CD14-positive monocyte (primary cell): Measurements from ENCODE around the gene G6PC2. TPM values are rescaled to one million over a fixed set of nuclear protein-coding genes. Genes with fewer than 3 reads are reported as not detected.

ENCODE experiments used
- DNase-seq, 3 donors: peaks; one replicate each; pipeline ENCODE4 v3.0.0-alpha.2; 2011 to 2022
- H2AFZ ChIP-seq: 2 replicates; pipeline ENCODE4 v1.6.0; 2012; ENCODE audit warnings: mild to moderate bottlenecking, low read depth, low read length, inconsistent platforms; ENCODE audit not compliant: insufficient read depth, poor library complexity, severe bottlenecking
- H3K27ac ChIP-seq, 2 donors: 1 replicate in 1 of 2; 2 replicates in 1 of 2; pipeline ENCODE4 v1.5.1; 2012 to 2013; ENCODE audit warnings: low read length in 2 of 2, control low read depth in 1 of 2, inconsistent platforms in 1 of 2, low read depth in 1 of 2, mild to moderate bottlenecking in 1 of 2
- H3K27me3 ChIP-seq, 2 donors: one replicate each; pipeline versions ENCODE4 v1.6.0 to v1.6.1; 2011 to 2013; ENCODE audit warnings: low read length in 2 of 2; ENCODE audit not compliant: control insufficient read depth in 2 of 2, insufficient read depth in 2 of 2
- H3K36me3 ChIP-seq, 2 donors: replicated peaks in 1 of 2; 1 replicate in 1 of 2; 2 replicates in 1 of 2; pipeline versions ENCODE4 v1.5.1 to v1.6.1; 2012 to 2013; ENCODE audit warnings: low read length in 2 of 2, control low read depth in 1 of 2, inconsistent platforms in 1 of 2, mild to moderate bottlenecking in 1 of 2; ENCODE audit not compliant: insufficient read depth in 2 of 2, control insufficient read depth in 1 of 2
- H3K4me1 ChIP-seq, 2 donors: 1 replicate in 1 of 2; 2 replicates in 1 of 2; pipeline versions ENCODE4 v1.5.1 to v1.6.1; 2012 to 2013; ENCODE audit warnings: low read length in 2 of 2, control low read depth in 1 of 2, inconsistent platforms in 1 of 2, mild to moderate bottlenecking in 1 of 2, moderate library complexity in 1 of 2; ENCODE audit not compliant: insufficient read depth in 2 of 2, control insufficient read depth in 1 of 2
- H3K4me2 ChIP-seq: replicated peaks from 2 replicates; pipeline ENCODE3; 2012; ENCODE audit warnings: low read length, moderate library complexity, mild to moderate bottlenecking; ENCODE audit not compliant: poor library complexity, severe bottlenecking; ENCODE audit errors: extremely low read depth
- H3K4me3 ChIP-seq, 3 experiments: fragments of 200-600 bp in 1 of 3; sonication (generic) in 1 of 3; replicated peaks in 1 of 3; 1 replicate in 2 of 3; 2 replicates in 1 of 3; pipeline ENCODE4 v1.5.1; 2011 to 2013; ENCODE audit warnings: low read length in 3 of 3, mild to moderate bottlenecking in 3 of 3, control low read depth in 2 of 3, low read depth in 2 of 3, inconsistent platforms in 1 of 3, moderate library complexity in 1 of 3
- H3K79me2 ChIP-seq: 2 replicates; pipeline ENCODE4 v1.6.0; 2012; ENCODE audit warnings: mild to moderate bottlenecking, control low read depth, inconsistent platforms, low read length, moderate library complexity; ENCODE audit not compliant: insufficient read depth
- H3K9ac ChIP-seq: 2 replicates; pipeline ENCODE4 v1.6.0; 2017; ENCODE audit warnings: low read length, mild to moderate bottlenecking; ENCODE audit not compliant: insufficient read depth, poor library complexity, severe bottlenecking
- H3K9me3 ChIP-seq, 2 donors: replicated peaks in 1 of 2; 1 replicate in 1 of 2; 2 replicates in 1 of 2; pipeline versions ENCODE4 v1.5.1 to v1.6.1; 2012 to 2013; ENCODE audit warnings: low read length in 2 of 2, control low read depth in 1 of 2; ENCODE audit not compliant: control insufficient read depth in 1 of 2, insufficient read depth in 1 of 2
- H4K20me1 ChIP-seq: 2 replicates; pipeline ENCODE4 v1.6.0; 2012; ENCODE audit warnings: mild to moderate bottlenecking, low read length, control low read depth, moderate library complexity; ENCODE audit not compliant: insufficient read depth
- H3K27ac Mint-ChIP-seq, 7 donors: one replicate each; pipeline ENCODE4 v1.8.0; 2020; ENCODE audit warnings: mild to moderate bottlenecking in 7 of 7, mixed read lengths in 7 of 7, moderate library complexity in 6 of 7, inconsistent platforms in 2 of 7
- H3K27me3 Mint-ChIP-seq, 3 donors: one replicate each; pipeline ENCODE4 v1.8.0; 2021 to 2022; ENCODE audit warnings: low read depth in 3 of 3, mild to moderate bottlenecking in 3 of 3, mixed read lengths in 3 of 3, moderate library complexity in 3 of 3, inconsistent platforms in 1 of 3
- H3K36me3 Mint-ChIP-seq, 2 donors: one replicate each; pipeline ENCODE4 v1.8.0; 2020; ENCODE audit warnings: mixed read lengths in 2 of 2, inconsistent platforms in 1 of 2, mild to moderate bottlenecking in 1 of 2
- H3K4me1 Mint-ChIP-seq: one replicate; pipeline ENCODE4 v1.8.0; 2020; ENCODE audit warnings: mild to moderate bottlenecking, mixed read lengths
- H3K4me3 Mint-ChIP-seq, 2 donors: one replicate each; pipeline ENCODE4 v1.8.0; 2020; ENCODE audit warnings: mild to moderate bottlenecking in 2 of 2, mixed read lengths in 2 of 2, moderate library complexity in 1 of 2
- H3K9me3 Mint-ChIP-seq, 7 donors: one replicate each; pipeline ENCODE4 v1.8.0; 2020 to 2022; ENCODE audit warnings: mixed read lengths in 7 of 7, mild to moderate bottlenecking in 6 of 7, moderate library complexity in 6 of 7, inconsistent platforms in 2 of 7
- WGBS: methylation state at CpG from one replicate; pipeline ENCODE4 v1.1.5; 2013; ENCODE audit warnings: missing lambda C conversion rate; ENCODE audit not compliant: insufficient coverage; 5-methylcytosine and 5-hydroxymethylcytosine counted together
- intact Hi-C, 2 donors: fragments of 100-400 bp; cut with micrococcal nuclease; formaldehyde crosslinking; loops; one replicate each; pipeline versions ENCODE4 v1.15.0 to v1.15.1; 2023
- polyA plus RNA-seq, 3 donors: library from polyadenylated mRNA; depleted of rRNA in 1 of 3; unstranded in 2 of 3; stranded (reverse) in 1 of 3; fragments of 300-500 nt in 2 of 3; fragments of >200 nt in 1 of 3; fragmentation: Illumina TruSeq in 2 of 3; gene quantifications; 1 replicate in 2 of 3; 2 replicates in 1 of 3; pipeline ENCODE4 v1.2.3, GENCODE V29; 2012 to 2021
- TF ChIP-seq, protein P1 (sequence below): fragments of 200-600 bp; IDR thresholded peaks from one replicate; pipeline ENCODE4 v1.8.0; 2022; ENCODE audit warnings: antibody characterized with exemption, mild to moderate bottlenecking

Gene G6PC2
- polyA plus RNA-seq, 3 donors, result not detected

DNA sequence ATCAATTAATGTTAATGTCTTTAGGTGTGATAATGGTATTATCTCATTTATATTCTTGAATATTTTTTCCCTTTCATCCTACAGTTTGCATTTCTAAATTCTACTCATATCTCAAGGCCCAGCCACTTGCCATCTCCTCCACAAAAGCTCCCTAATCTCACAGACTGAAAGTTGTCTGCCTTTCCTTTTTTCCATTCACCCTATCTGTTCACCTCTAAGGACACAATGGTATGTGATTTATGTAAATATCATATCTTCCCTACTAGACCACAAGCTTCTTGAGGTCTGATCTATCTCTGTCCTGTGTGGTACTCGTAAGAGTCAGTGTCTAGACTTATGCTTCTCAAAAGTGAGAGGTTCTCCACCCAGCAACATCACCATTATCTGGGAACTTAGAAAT is 7.0 kb upstream of the G6PC2 start:
- no peaks in the 10 kb centered on the region for H3K36me3 Mint-ChIP-seq
- no CpG with 5 or more reads among the region's 1 CpG for WGBS
- H3K4me2 ChIP-seq, result no peak overlapping the region
- intact Hi-C loops, result no loop called here
- H3K4me1 ChIP-seq, result peaks cover 10 to 17% of the 10 kb centered on the region in 2 donors
- peak overlapping the region; percentile 0 for H2AFZ ChIP-seq
- H3K79me2 ChIP-seq, result peaks cover 11% of the 10 kb centered on the region
- no peak overlapping the region for H3K27ac ChIP-seq
- peaks cover 3 to 8% (median 7%) of the 10 kb centered on the region in 3 donors for H3K27me3 Mint-ChIP-seq
- H3K36me3 ChIP-seq, result no peaks in the 10 kb centered on the region
- no peaks in the 10 kb centered on the region for H4K20me1 ChIP-seq
- no peak overlapping the region for H3K4me3 Mint-ChIP-seq
- H3K27ac Mint-ChIP-seq, result no peak overlapping the region
- no peak overlapping the region for H3K9ac ChIP-seq
- no peak overlapping the region for H3K4me3 ChIP-seq
- no peaks in the 10 kb centered on the region for H3K9me3 ChIP-seq
- peaks cover 3% of the 10 kb centered on the region in 2 donors for H3K27me3 ChIP-seq
- DNase-seq, result no peak
- TF ChIP-seq, protein P1, sequence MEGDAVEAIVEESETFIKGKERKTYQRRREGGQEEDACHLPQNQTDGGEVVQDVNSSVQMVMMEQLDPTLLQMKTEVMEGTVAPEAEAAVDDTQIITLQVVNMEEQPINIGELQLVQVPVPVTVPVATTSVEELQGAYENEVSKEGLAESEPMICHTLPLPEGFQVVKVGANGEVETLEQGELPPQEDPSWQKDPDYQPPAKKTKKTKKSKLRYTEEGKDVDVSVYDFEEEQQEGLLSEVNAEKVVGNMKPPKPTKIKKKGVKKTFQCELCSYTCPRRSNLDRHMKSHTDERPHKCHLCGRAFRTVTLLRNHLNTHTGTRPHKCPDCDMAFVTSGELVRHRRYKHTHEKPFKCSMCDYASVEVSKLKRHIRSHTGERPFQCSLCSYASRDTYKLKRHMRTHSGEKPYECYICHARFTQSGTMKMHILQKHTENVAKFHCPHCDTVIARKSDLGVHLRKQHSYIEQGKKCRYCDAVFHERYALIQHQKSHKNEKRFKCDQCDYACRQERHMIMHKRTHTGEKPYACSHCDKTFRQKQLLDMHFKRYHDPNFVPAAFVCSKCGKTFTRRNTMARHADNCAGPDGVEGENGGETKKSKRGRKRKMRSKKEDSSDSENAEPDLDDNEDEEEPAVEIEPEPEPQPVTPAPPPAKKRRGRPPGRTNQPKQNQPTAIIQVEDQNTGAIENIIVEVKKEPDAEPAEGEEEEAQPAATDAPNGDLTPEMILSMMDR, result no peak
- H3K4me1 Mint-ChIP-seq, result peaks cover 23% of the 10 kb centered on the region
- no peaks in the 10 kb centered on the region for H3K9me3 Mint-ChIP-seq

DNA sequence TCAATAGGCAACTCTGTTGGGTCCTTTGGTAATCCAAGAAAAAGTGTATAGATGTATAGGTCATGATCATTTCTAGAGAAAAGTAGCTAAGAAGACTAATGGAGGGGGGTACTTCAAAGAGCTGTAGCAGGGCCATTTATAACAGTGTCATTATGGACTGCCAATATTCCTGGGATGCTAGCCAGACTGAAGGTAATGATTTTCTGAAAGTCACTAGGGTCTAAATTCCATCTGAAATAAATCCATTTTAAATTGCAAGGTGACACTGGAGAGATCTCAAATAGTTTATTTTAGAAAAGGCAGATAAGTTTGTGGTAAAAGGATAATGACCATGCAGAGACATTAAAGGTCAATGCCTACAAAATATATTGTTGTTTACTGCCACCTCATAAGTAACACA is 6.4 kb upstream of the G6PC2 start:
- H3K4me3 Mint-ChIP-seq, result no peak overlapping the region
- no peak overlapping the region for H3K4me3 ChIP-seq
- peaks cover 3% of the 10 kb centered on the region in 2 donors for H3K27me3 ChIP-seq
- no peak overlapping the region for H2AFZ ChIP-seq
- H3K36me3 Mint-ChIP-seq, result no peaks in the 10 kb centered on the region
- H3K9me3 Mint-ChIP-seq, result no peaks in the 10 kb centered on the region
- H3K79me2 ChIP-seq, result peaks cover 5% of the 10 kb centered on the region
- H3K27ac ChIP-seq, result no peak overlapping the region
- no peak overlapping the region for H3K9ac ChIP-seq
- H3K27me3 Mint-ChIP-seq, result peaks cover 3 to 8% (median 7%) of the 10 kb centered on the region in 3 donors
- intact Hi-C loops, result no loop called here
- no peak overlapping the region for H3K27ac Mint-ChIP-seq
- H3K36me3 ChIP-seq, result no peaks in the 10 kb centered on the region
- TF ChIP-seq, protein P1, result no peak
- peaks cover 19% of the 10 kb centered on the region for H3K4me1 Mint-ChIP-seq
- no peaks in the 10 kb centered on the region for H3K9me3 ChIP-seq
- no peak overlapping the region for H3K4me2 ChIP-seq
- DNase-seq, result no peak
- H3K4me1 ChIP-seq, result peaks cover 7 to 11% of the 10 kb centered on the region in 2 donors
- H4K20me1 ChIP-seq, result no peaks in the 10 kb centered on the region
